Measurements from ENCODE around the gene INSM1.

Gene INSM1

GRCh38 chr20:20393207-20394120 lies 25.6 kb downstream of the INSM1 start:
- TF ChIP-seq, protein P1, sequence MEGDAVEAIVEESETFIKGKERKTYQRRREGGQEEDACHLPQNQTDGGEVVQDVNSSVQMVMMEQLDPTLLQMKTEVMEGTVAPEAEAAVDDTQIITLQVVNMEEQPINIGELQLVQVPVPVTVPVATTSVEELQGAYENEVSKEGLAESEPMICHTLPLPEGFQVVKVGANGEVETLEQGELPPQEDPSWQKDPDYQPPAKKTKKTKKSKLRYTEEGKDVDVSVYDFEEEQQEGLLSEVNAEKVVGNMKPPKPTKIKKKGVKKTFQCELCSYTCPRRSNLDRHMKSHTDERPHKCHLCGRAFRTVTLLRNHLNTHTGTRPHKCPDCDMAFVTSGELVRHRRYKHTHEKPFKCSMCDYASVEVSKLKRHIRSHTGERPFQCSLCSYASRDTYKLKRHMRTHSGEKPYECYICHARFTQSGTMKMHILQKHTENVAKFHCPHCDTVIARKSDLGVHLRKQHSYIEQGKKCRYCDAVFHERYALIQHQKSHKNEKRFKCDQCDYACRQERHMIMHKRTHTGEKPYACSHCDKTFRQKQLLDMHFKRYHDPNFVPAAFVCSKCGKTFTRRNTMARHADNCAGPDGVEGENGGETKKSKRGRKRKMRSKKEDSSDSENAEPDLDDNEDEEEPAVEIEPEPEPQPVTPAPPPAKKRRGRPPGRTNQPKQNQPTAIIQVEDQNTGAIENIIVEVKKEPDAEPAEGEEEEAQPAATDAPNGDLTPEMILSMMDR (IDR thresholded peaks at IDR 0.05; ENCODE audit: low read depth, low read length) = no peak
- peak overlapping the region; percentile 10; the same call in 1 of the 2 replicates for H3K4me3 ChIP-seq (ENCODE audit: low read depth, low read length)

- TF ChIP-seq, protein P1 (IDR thresholded peaks at IDR 0.05; ENCODE audit: low read depth, low read length) = no peak
- no peak overlapping the region for H3K4me3 ChIP-seq (ENCODE audit: low read depth, low read length)
Measured at GRCh38 chr20:20395087-20395486, 27.2 kb downstream of the INSM1 start.

- TF ChIP-seq, protein P1 (IDR thresholded peaks at IDR 0.05; ENCODE audit: low read depth, low read length) = no peak
Measured at GRCh38 chr20:20395903-20396568, 28.1 kb downstream of the INSM1 start.

DNA sequence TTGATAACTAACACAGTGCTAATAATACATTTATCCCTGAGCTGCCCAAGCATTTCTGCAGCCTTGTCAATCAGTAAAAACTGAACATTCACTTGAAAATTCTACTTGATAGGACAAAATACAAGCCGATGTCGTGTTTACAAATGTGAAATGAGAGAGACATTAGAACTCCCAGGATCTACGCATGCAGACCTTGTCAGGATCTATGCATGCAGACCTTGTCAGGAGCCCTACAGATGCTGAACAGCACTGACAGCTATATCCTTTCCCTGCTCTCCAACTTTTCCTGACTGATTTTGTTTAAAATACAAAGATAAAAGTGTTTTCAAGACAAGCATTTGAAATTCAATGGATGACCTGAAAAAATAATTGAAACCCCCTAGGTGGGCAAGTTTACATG lies 28.9 kb downstream of the INSM1 start:
- TF ChIP-seq, protein P1 (IDR thresholded peaks at IDR 0.05; ENCODE audit: low read depth, low read length) = no peak
- no peak overlapping the region for H3K4me3 ChIP-seq (ENCODE audit: low read depth, low read length)

More at GRCh38 chr20:20395903-20396568, 28.1 kb downstream of the INSM1 start:
- no peak overlapping the region for H3K4me3 ChIP-seq (ENCODE audit: low read depth, low read length)

- TF ChIP-seq, protein P1 (IDR thresholded peaks at IDR 0.05; ENCODE audit: low read depth, low read length) = no peak
- H3K4me3 ChIP-seq (ENCODE audit: low read depth, low read length) = no peak overlapping the region
Measured at GRCh38 chr20:20398123-20398522, 30.2 kb downstream of the INSM1 start.

DNA sequence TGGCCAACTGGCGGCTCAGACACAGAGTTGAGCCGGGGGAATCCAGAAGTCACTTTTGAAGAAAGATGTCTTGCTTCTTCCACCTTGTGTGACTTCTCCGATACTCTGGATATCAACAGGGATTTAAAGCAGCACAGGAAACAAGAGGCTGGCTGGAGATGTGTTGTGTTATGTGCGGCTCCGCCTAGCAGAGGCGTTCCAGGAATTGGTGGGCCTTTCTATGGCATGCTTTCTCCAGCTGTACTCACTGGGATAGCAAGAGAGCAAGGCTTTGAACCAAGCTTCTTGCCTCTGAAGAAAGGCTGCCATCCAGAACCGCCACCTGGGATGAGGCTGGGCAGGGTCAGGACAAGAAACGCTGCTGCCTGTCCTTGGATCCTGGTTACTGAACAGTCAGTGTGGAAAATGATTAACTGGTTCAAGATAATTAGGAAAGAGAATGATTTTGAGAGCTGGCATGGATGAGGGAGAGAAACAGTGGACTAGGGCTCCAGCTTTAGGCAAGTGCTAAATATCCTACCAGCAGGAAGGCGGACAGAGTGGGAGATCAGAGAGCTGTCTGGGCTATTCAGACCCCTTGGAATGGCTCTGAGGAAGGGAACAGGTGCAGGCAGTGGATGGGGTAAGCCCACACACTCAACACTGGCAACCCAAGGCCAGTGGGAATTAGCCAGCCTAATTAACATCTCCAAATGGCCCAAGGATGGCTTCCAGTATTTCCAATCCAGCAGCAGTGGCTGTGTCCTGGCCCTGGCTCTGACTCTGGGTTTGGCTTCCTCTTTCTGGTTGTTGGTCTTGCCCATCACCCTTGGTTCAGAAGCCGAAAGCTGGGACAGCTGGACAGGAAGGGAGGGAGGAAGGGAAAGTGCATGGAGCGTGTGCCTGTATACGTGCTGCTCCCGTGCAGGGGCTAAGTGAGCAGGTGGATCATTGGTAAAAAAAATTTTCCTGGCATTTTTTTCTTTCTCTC lies 31.9 kb downstream of the INSM1 start:
- H3K4me3 ChIP-seq (ENCODE audit: low read depth, low read length) = no peak overlapping the region
- TF ChIP-seq, protein P1 (IDR thresholded peaks at IDR 0.05; ENCODE audit: low read depth, low read length) = no peak

Data from WI38 (cell line).